A673 (cell line): ENCODE measurements around the gene DARS2. TPM values are rescaled to one million over a fixed set of nuclear protein-coding genes. Genes with fewer than 3 reads are reported as not detected.

ENCODE experiments used
- BruUV-seq: library from RNA; stranded (reverse); fragments of 400-500 nt; replicated peaks from 2 replicates; lab custom pipeline; 2021; lab: Mats Ljungman, UMichigan
- CTCF ChIA-PET: fragments of 300-600 bp; sonication (Branson Sonifier 250); formaldehyde crosslinking; loops from one replicate; lab custom pipeline; 2022; ENCODE audit warnings: antibody characterized with exemption; lab: Charles Lee
- POLR2A ChIA-PET: fragments of 300-600 bp; sonication (Branson Sonifier 250); formaldehyde crosslinking; loops from one replicate; lab custom pipeline; 2022; ENCODE audit warnings: antibody characterized with exemption; ENCODE audit not compliant: low non-redundant PET; lab: Charles Lee
- DNase-seq: peaks from one replicate; pipeline ENCODE4 v3.0.0-alpha.2; 2015; ENCODE audit warnings: low spot score
- H3K27ac ChIP-seq: fragments of 200-600 bp; sonication (generic); 2 replicates; pipeline ENCODE4 v1.5.1; 2016; ENCODE audit warnings: mixed run types, low read depth, mild to moderate bottlenecking, mixed read lengths, antibody characterized with exemption, low read length; ENCODE audit not compliant: poor library complexity, severe bottlenecking
- H3K27me3 ChIP-seq: fragments of 200-600 bp; sonication (generic); replicated peaks from 2 replicates; pipeline ENCODE4 v1.6.1; 2017; ENCODE audit warnings: mixed run types, low read depth, mild to moderate bottlenecking, mixed read lengths, antibody characterized with exemption, low read length; ENCODE audit not compliant: insufficient read depth, poor library complexity
- H3K36me3 ChIP-seq: fragments of 200-600 bp; sonication (generic); 2 replicates; pipeline ENCODE4 v1.6.1; 2016; ENCODE audit warnings: mixed run types, mild to moderate bottlenecking, mixed read lengths, antibody characterized with exemption, low read length; ENCODE audit not compliant: insufficient read depth, poor library complexity, severe bottlenecking
- H3K4me1 ChIP-seq: fragments of 200-600 bp; sonication (generic); 2 replicates; pipeline ENCODE4 v1.6.1; 2017; ENCODE audit warnings: mixed run types, mild to moderate bottlenecking, mixed read lengths, antibody characterized with exemption, low read length; ENCODE audit not compliant: insufficient read depth, poor library complexity, severe bottlenecking
- H3K4me3 ChIP-seq: fragments of 200-600 bp; sonication (generic); 2 replicates; pipeline ENCODE4 v1.5.1; 2016; ENCODE audit warnings: low read depth, mixed run types, mild to moderate bottlenecking, mixed read lengths, low read length; ENCODE audit not compliant: poor library complexity, severe bottlenecking
- H3K9me3 ChIP-seq: fragments of 200-600 bp; sonication (generic); 2 replicates; pipeline ENCODE4 v1.6.1; 2016; ENCODE audit warnings: mixed run types, low read depth, mild to moderate bottlenecking, mixed read lengths, antibody characterized with exemption, low read length; ENCODE audit not compliant: poor library complexity, severe bottlenecking
- CTCF ChIP-seq: fragments of 300-800, 200-600 bp; sonication (generic); conservative IDR thresholded peaks from 2 replicates; pipeline ENCODE4 v1.5.1; 2017; ENCODE audit warnings: low read depth, mild to moderate bottlenecking, antibody characterized with exemption, low read length, moderate library complexity, mixed read lengths
- EZH2 ChIP-seq: fragments of 200-600 bp; sonication (generic); IDR thresholded peaks from 2 replicates; pipeline ENCODE4 v1.6.1; 2017; ENCODE audit warnings: borderline replicate concordance, low read depth, mild to moderate bottlenecking, mixed read lengths, antibody characterized with exemption, low read length; ENCODE audit not compliant: poor library complexity, severe bottlenecking
- intact Hi-C: fragments of 100-400 bp; cut with micrococcal nuclease; formaldehyde crosslinking; loops from one replicate; pipeline ENCODE4 v1.10.0; 2022; ENCODE audit not compliant: unreplicated experiment
- total RNA-seq: library from RNA; stranded (reverse); gene quantifications from 2 replicates; pipeline ENCODE4 v1.2.3, GENCODE V29; 2021

The DARS2 gene
- total RNA-seq, 1 experiment from 2014 or later = 41.6 TPM

GRCh38 chr1:173886746-173887611, 62.5 kb downstream of the DARS2 start:
- TF ChIP-seq CTCF (no peak), EZH2 (no peak)
- intact Hi-C loops = no loop called here
- Histone ChIP-seq H3K9me3 (no peaks in the 10 kb centered on the region), H3K27me3 (no peaks in the 10 kb centered on the region), H3K27ac (no peak overlapping the region), H3K36me3 (peaks cover 16% of the 10 kb centered on the region), H3K4me3 (no peak overlapping the region), H3K4me1 (no peaks in the 10 kb centered on the region)
- ChIA-PET CTCF (no interaction called here), POLR2A (no interaction called here)
- no peak for DNase-seq
- no TSS peak for BruUV-seq

GRCh38 chr1:173887627-173888026, 63.2 kb downstream of the DARS2 start:
- Histone ChIP-seq H3K4me3 (no peak overlapping the region), H3K4me1 (no peaks in the 10 kb centered on the region), H3K9me3 (no peaks in the 10 kb centered on the region), H3K27me3 (no peaks in the 10 kb centered on the region), H3K36me3 (peaks cover 16% of the 10 kb centered on the region), H3K27ac (no peak overlapping the region)
- TF ChIP-seq EZH2 (no peak), CTCF (no peak)
- DNase-seq = no peak
- POLR2A ChIA-PET = no interaction called here
- BruUV-seq = no TSS peak
- CTCF ChIA-PET = no interaction called here
- intact Hi-C loops = no loop called here

GRCh38 chr1:173888749-173889148, 64.3 kb downstream of the DARS2 start:
- H3K4me1 ChIP-seq = no peaks in the 10 kb centered on the region
- POLR2A ChIA-PET = no interaction called here
- H3K9me3 ChIP-seq = no peaks in the 10 kb centered on the region
- no peak overlapping the region for H3K4me3 ChIP-seq
- no TSS peak for BruUV-seq
- no peak for DNase-seq
- TF ChIP-seq EZH2 (no peak), CTCF (no peak)
- CTCF ChIA-PET = no interaction called here
- no peak overlapping the region for H3K27ac ChIP-seq
- H3K36me3 ChIP-seq = peaks cover 16% of the 10 kb centered on the region
- H3K27me3 ChIP-seq = no peaks in the 10 kb centered on the region
- intact Hi-C loops = no loop called here
